VCaP (cell line): ENCODE results near the gene TJP3.
A peak's percentile ranks its signal among the peaks of the same experiment; 100 is the strongest.
"Not testable (repeated sequence)": the region's sequence is repeated elsewhere in the genome, so short reads cannot be mapped to it uniquely, and the experiment has no call there.

Source experiments
- H3K27ac ChIP-seq: fragments of 450-650 bp; 2 replicates; pipeline ENCODE4 v1.5.1; 2017
- TF ChIP-seq, protein P1 (sequence below): fragments of 450-650 bp; conservative IDR thresholded peaks from 2 replicates; pipeline ENCODE4 v1.5.1; 2017; ENCODE audit warnings: mild to moderate bottlenecking, moderate library complexity

Gene TJP3

DNA sequence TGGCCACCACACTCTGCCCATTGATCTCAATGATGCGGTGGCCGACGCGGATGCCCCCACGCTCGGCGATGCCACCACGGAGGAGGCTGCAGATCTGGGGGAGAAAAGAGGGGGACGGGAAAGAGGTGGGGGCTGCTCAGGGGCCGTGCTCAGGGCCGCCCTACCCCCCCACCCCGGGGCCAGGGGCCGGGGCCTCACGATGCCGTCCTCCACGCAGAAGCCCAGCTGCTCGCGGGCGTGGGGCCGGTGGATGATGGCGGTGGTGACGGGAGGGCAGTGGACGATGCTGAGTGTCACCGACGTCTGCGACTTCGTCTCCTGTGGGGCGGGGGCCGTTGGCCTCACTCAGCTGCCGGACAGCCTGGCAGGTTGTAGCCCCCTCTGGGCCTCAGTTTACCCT, 43.1 kb downstream of the TJP3 start:
- no peak overlapping the region for H3K27ac ChIP-seq
- TF ChIP-seq, protein P1, sequence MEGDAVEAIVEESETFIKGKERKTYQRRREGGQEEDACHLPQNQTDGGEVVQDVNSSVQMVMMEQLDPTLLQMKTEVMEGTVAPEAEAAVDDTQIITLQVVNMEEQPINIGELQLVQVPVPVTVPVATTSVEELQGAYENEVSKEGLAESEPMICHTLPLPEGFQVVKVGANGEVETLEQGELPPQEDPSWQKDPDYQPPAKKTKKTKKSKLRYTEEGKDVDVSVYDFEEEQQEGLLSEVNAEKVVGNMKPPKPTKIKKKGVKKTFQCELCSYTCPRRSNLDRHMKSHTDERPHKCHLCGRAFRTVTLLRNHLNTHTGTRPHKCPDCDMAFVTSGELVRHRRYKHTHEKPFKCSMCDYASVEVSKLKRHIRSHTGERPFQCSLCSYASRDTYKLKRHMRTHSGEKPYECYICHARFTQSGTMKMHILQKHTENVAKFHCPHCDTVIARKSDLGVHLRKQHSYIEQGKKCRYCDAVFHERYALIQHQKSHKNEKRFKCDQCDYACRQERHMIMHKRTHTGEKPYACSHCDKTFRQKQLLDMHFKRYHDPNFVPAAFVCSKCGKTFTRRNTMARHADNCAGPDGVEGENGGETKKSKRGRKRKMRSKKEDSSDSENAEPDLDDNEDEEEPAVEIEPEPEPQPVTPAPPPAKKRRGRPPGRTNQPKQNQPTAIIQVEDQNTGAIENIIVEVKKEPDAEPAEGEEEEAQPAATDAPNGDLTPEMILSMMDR = no peak

DNA sequence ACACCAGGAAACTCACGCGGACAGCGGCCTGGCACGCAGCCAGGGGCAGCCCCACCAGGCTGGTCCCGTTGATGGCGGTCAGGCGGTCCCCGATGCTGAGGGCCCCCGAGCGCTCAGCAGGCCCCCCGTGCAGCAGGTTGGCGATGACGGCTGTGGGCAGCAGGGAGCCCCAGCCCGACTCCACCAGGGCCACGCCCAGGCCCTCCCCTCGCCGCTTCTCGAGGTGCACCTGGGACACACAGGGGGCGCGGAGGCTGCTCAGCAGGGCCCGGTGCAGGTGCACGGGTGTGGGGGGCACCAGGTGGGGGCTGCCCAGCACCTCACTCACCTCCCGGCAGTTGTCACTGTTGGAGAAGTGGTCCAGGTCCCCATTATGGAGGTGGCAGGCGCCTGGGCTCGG, 44.3 kb downstream of the TJP3 start:
- no peak overlapping the region for H3K27ac ChIP-seq
- TF ChIP-seq, protein P1 = no peak

DNA sequence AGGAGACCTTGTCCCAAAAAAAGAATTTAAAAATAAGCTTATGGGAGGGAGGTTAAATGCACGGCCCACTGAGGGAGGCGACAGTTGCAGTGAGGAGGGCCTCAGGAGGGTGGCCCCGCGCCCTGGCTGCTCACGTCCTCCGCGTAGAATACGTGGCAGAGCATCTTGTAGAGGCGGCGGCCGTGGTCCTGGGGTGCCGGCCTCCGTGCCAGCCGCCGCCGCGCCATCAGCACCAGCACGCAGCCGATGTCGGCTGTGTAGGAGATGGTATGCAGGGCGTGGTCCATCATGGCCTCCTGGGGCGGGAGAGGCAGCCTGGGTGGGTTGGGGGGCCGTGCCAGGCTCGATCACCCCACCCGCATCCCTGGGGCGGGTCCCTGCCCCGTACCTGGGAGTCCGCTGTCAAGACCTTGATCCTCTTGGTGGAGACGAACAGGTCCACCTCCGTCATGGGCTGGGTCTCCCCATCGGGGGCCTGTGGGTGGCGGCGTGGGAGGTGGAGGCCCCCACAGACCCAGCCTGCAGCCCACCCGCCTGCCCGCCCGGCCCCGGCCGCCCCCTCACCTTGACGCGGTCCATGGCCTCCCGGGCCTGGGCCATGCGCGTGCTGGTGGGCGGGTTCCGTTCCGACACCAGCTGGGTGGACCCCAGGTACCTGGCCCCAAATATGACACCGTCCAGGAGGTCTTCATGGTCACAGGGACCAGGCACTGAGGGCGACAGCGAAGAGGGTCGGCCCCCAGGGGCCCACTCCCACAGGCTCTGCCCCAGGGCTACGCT, 45.6 kb downstream of the TJP3 start:
- TF ChIP-seq, protein P1 = no peak
- H3K27ac ChIP-seq = no peak overlapping the region

DNA sequence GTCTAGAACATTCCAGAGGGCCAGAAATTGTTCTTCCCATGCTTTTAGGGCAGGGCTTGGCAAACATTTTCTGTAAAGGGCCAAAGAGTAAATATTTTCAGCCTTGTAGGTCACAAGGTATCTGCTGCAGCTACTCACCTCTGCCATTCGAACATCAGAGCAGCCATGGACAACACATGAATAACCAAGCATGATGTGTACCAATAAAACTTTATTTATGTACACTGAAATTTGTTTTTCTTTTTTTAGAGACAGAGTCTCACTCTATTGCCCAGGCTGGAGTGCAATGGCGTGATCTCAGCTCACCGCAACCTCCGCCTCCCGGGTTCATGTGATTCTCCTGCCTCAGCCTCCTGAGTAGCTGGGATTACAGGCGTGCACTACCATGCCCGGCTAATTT, 49.5 kb downstream of the TJP3 start:
- H3K27ac ChIP-seq = not testable (repeated sequence)

DNA sequence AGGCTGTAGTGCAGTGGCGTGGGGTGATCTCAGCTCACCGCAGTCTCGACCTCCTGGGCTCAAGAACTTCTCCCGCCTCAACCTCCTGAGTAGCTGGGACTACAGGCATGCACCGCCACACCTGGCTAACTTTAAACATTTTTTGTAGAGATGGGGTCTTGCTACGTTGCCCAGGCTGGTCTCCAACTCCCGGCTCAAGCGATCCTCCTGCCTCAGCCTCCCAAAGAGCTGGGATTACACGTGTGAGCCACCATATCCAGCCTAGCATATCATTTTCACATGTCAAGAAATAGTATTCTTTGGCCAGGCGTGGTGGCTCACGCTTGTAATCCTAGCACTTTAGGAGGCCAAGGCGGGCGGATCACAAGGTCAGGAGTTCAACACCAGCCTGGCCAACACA, 50.1 kb downstream of the TJP3 start:
- not testable (repeated sequence) for H3K27ac ChIP-seq

DNA sequence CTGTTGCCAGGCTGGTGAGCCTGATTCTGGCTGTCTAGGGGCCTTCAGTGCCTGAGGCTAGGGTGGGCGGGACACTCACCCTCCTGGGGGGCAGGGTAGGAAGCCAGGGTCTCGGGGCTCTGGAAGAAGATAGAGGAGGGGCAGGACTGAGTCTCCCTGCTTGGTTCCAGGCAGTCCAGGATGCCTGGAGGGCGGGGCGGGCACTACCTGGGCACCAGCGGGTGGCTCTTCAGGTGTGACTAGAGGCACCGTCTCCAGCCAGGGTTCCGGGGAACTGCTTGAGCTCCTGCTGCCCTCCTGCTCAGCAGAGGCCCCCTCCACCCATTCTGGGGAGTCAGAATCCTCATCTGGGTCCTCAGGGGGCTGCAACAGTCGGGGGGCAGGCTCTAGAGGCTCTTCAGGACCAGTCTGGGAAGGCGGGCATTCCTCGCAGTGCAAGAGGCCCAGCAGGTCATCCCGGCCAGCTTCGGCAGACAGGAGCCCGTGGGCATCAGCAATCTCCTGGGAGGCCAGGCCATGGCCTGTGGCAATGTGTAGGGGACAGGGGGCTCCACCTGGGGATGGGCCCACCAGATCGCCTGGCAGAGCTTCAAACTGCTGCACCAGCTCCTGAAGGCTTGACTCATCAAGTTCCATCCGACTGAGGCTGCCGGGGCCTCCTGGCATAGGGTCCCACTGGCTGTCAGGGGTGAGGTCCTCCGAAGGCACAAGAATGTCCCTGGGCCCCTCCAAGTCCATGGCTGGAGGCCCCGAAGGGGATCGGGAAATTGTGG, 51.5 kb downstream of the TJP3 start:
- no peak overlapping the region for H3K27ac ChIP-seq
- TF ChIP-seq, protein P1 = no peak

DNA sequence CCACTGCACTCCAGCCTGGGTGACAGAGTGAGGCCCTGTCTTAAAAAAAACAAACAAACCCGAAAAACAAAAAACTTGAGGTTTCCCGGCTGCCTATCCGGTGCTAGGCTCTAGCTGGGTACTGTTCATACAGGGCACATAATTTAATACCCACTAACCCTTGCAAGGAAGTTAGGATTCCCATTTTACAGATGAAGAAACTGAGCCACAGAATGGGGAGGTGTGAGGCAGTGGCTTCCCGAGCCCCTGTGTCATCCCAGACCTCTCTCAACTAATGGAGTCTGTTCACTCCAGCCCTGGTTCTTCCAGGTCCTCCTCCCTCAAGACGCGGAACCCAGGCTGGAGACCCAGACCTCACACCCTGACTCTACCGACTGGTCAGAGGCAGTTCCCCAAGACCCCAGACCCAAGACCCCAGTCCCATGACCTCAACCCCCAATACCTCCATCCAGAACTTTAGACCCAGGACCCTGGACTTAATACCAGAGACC, 52.7 kb downstream of the TJP3 start:
- peak overlapping the region; percentile 69; the same call in 1 of the 2 replicates for H3K27ac ChIP-seq
- TF ChIP-seq, protein P1 = no peak

DNA sequence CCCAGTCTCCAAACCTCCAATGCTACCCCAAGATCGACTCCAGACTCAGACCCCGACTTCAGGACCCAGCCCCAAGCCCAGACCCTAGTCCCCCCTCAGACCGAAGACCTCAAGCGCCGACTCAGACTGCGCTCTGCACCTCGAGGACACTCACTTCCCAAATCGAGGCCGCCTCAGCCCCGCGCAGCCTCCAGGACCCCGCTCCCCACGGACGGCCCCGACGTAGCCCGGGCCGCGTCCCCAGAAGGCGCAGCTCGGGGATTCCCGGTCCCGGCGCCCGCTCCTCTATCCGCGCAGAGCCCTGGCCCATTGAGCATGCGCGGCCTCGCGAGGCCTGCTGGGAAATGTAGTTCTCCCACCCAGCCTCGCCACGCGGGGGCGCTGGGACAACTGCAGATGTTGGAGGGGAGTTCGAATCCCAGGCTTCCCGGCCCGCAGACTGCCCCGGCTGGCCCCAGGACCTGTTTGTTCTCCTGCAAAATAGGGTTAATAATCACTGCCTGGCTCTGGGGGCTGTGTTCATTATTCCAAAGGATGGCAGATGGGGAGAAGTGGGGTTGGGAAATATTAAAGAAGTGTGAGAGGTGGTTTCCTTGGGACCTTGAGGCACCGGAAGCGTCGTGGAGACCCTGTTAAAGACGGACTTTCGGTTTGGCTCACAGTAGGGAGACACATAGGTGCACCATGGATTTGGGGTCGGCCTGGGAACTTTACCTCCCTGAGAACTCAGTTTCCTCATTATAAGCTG, 53.4 kb downstream of the TJP3 start, which contains the start of gene APBA3:
Gene APBA3 (minus strand): TSS at position 311 of the 748 bp plus-strand sequence. CDS start 1,428 bp downstream, outside the sequence.
- TF ChIP-seq, protein P1 = peak; percentile 68
- H3K27ac ChIP-seq = peak within 1 kb of the TSS; percentile 91
